ENCODE results near the gene RPL29.

Gene RPL29

GRCh38 chr3:52021489-52022268 lies 26.0 kb upstream of the RPL29 start:
- no peak for TF ChIP-seq NFRKB (IDR thresholded peaks at IDR 0.05)
- ChIA-PET CTCF (interaction anchor here (1.2 to 1.8 kb wide), 2 partner anchors 8 to 17 kb away, joined by 4 to 5 read pairs; no protein-coding TSS in a partner anchor), POLR2A (interaction anchor here (0.7 kb wide), 2 partner anchors 26 to 32 kb away, joined by 3 read pairs; partner anchors contain the start of gene RPL29)
- no peak for DNase-seq (ENCODE audit: extremely low spot score)

- TF ChIP-seq NFRKB (IDR thresholded peaks at IDR 0.05) (no peak), BHLHE40 (IDR thresholded peaks at IDR 0.05; ENCODE audit: borderline replicate concordance) (no peak), CTBP1 (IDR thresholded peaks at IDR 0.05; ENCODE audit: borderline replicate concordance) (no peak), PKNOX1 (IDR thresholded peaks at IDR 0.05) (no peak), ARNT (IDR thresholded peaks at IDR 0.05) (no peak), LEF1 (IDR thresholded peaks at IDR 0.05; ENCODE audit: borderline replicate concordance) (no peak)
- CTCF ChIA-PET = interaction anchor here (1.8 kb wide), 1 partner anchor 17 kb away, joined by 5 read pairs; no protein-coding TSS in a partner anchor
- POLR2A ChIA-PET = no interaction called here
- no peak for DNase-seq (ENCODE audit: extremely low spot score)
These were observed 25.1 kb upstream of the RPL29 start for GRCh38 chr3:52020796-52021195.

- CTCF ChIA-PET = no interaction called here
- POLR2A ChIA-PET = no interaction called here
- no peak for DNase-seq (ENCODE audit: extremely low spot score)
- TF ChIP-seq ELF4 (IDR thresholded peaks at IDR 0.05) (no peak), L3MBTL2 (conservative IDR thresholded peaks at IDR 0.05) (no peak), FOXA1 (IDR thresholded peaks at IDR 0.05) (no peak), CTBP1 (IDR thresholded peaks at IDR 0.05; ENCODE audit: borderline replicate concordance) (no peak), TARDBP (IDR thresholded peaks at IDR 0.05) (no peak)
These were observed 23.8 kb upstream of the RPL29 start for GRCh38 chr3:52019352-52020080.

- TF ChIP-seq NFRKB (IDR thresholded peaks at IDR 0.05) (no peak), TARDBP (IDR thresholded peaks at IDR 0.05) (no peak), ARNT (IDR thresholded peaks at IDR 0.05) (no peak)
- no peak for DNase-seq (ENCODE audit: extremely low spot score)
- ChIA-PET CTCF (no interaction called here), POLR2A (no interaction called here)
These were observed 22.8 kb upstream of the RPL29 start for GRCh38 chr3:52018319-52019000.

GRCh38 chr3:52017586-52017985 lies 21.9 kb upstream of the RPL29 start:
- POLR2A ChIA-PET = interaction anchor here (1.1 kb wide), 1 partner anchor 14 kb away, joined by 3 read pairs; no protein-coding TSS in a partner anchor
- DNase-seq (ENCODE audit: extremely low spot score) = no peak
- CTCF ChIA-PET = no interaction called here
- no peak for TF ChIP-seq HDGF (IDR thresholded peaks at IDR 0.05; ENCODE audit: borderline replicate concordance)
- no peak for TF ChIP-seq ARNT (IDR thresholded peaks at IDR 0.05)
- no peak for TF ChIP-seq FOXM1 (IDR thresholded peaks at IDR 0.05; ENCODE audit: borderline replicate concordance)
- no peak for TF ChIP-seq FOXK2 (IDR thresholded peaks at IDR 0.05)
- no peak for TF ChIP-seq ZNF384 (IDR thresholded peaks at IDR 0.05)
- TF ChIP-seq ELF4 (IDR thresholded peaks at IDR 0.05) = no peak
- no peak for TF ChIP-seq FOXA1 (IDR thresholded peaks at IDR 0.05)
- no peak for TF ChIP-seq SUZ12 (IDR thresholded peaks at IDR 0.05)
- no peak for TF ChIP-seq SP1 (IDR thresholded peaks at IDR 0.05)
- no peak for TF ChIP-seq L3MBTL2 (conservative IDR thresholded peaks at IDR 0.05)
- TF ChIP-seq NFRKB (IDR thresholded peaks at IDR 0.05) = no peak
- no peak for TF ChIP-seq PKNOX1 (IDR thresholded peaks at IDR 0.05)

- POLR2A ChIA-PET = no interaction called here
- TF ChIP-seq BHLHE40 (IDR thresholded peaks at IDR 0.05; ENCODE audit: borderline replicate concordance) (no peak), SP1 (IDR thresholded peaks at IDR 0.05) (no peak), FOXM1 (IDR thresholded peaks at IDR 0.05; ENCODE audit: borderline replicate concordance) (no peak), PKNOX1 (IDR thresholded peaks at IDR 0.05) (no peak)
- CTCF ChIA-PET = interaction anchor here (1.5 to 3.2 kb wide), 2 partner anchors 12 to 14 kb away, joined by 4 to 14 read pairs; no protein-coding TSS in a partner anchor
- DNase-seq (ENCODE audit: extremely low spot score) = no peak
These were observed 19.9 kb upstream of the RPL29 start for GRCh38 chr3:52015438-52016228.
